AG09319 (cell line): ENCODE measurements around the gene SLC46A2.

ENCODE experiments used
- DNase-seq: peaks from one replicate; pipeline ENCODE4 v3.0.0-alpha.2; 2010; ENCODE audit warnings: low read depth; ENCODE audit errors: extremely low read depth
- CTCF ChIP-seq: IDR thresholded peaks from 2 replicates; pipeline ENCODE4 v1.5.1; 2011; ENCODE audit warnings: low read depth, mild to moderate bottlenecking, inconsistent platforms, low read length, moderate library complexity

The SLC46A2 gene

GRCh38 chr9:112900488-112900887 is 9.8 kb upstream of the SLC46A2 start:
- no peak for TF ChIP-seq CTCF
- DNase-seq = no peak

- no peak for DNase-seq
- TF ChIP-seq CTCF = no peak
These were observed 8.2 kb upstream of the SLC46A2 start for GRCh38 chr9:112898872-112899311.

GRCh38 chr9:112896131-112896530 is 5.5 kb upstream of the SLC46A2 start:
- no peak for TF ChIP-seq CTCF
- no peak for DNase-seq

- DNase-seq = no peak
- no peak for TF ChIP-seq CTCF
These were observed 4.0 kb upstream of the SLC46A2 start for GRCh38 chr9:112894699-112895098.

GRCh38 chr9:112894041-112894440 is 3.4 kb upstream of the SLC46A2 start:
- DNase-seq = no peak
- TF ChIP-seq CTCF = no peak

GRCh38 chr9:112892981-112893380 is 2.3 kb upstream of the SLC46A2 start:
- no peak for TF ChIP-seq CTCF
- no peak for DNase-seq

GRCh38 chr9:112891521-112891920 is 845 bp upstream of the SLC46A2 start:
- no peak for TF ChIP-seq CTCF
- DNase-seq = no peak

GRCh38 chr9:112887381-112887780 is 3.3 kb downstream of the SLC46A2 start:
- no peak for DNase-seq
- TF ChIP-seq CTCF = peak; percentile 9; the same call in 1 of the 2 replicates
